ENCODE data around the gene SOX13. TPM values are rescaled to one million over a fixed set of nuclear protein-coding genes. Genes with fewer than 3 reads are reported as not detected.

SOX13 gene
- total RNA-seq, 1 experiment from 2014 or later, result 21.8 TPM

DNA sequence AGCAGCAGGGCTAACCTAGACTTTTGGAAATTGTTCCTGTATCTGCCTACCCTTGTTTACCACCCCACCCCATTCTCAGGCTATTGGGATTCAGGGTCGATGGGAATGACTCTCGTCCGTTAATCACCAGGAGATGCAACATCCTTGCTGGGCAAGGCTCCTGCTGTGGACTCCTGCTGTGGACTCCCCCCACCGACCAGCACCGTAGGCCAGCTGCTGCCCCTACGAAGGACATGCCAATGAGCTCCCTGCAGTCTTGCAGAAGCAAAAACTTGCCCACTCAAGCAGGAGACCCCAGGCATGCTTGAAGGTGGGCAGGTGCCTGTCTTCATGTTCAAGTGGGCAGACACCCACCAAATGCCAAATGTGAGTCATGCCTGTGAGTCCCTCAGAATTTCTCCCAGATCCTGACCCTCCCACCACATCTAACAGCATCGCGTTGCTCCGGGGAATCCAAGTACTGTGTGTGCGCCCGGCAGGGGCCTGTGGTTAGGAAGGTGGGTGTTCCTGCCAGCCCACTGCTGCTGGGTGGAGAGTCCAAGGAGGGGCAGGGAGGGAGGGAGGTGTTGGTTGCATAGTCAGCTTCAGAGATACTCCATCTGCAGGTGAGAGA lies 41.7 kb upstream of the SOX13 start:
- H3K36me3 Mint-ChIP-seq (ENCODE audit: insufficient read depth, unreplicated experiment), result no peaks in the 10 kb centered on the region
- H3K27ac Mint-ChIP-seq (ENCODE audit: unreplicated experiment), result no peak overlapping the region
- no peaks in the 10 kb centered on the region for H3K9me3 Mint-ChIP-seq (ENCODE audit: low read depth, unreplicated experiment)
- BruUV-seq (replicated peaks), result no TSS peak
- no peaks in the 10 kb centered on the region for H3K4me1 Mint-ChIP-seq (ENCODE audit: low read depth, unreplicated experiment)
- DNase-seq, result no peak
- H3K27me3 Mint-ChIP-seq (ENCODE audit: unreplicated experiment), result peaks cover 56% of the 10 kb centered on the region
- intact Hi-C loops (cut with micrococcal nuclease; ENCODE audit: unreplicated experiment), result no loop called here
- H3K4me3 Mint-ChIP-seq (ENCODE audit: low read depth, unreplicated experiment), result no peak overlapping the region
- CTCF ChIA-PET, result interaction anchor here (0.6 kb wide), 1 partner anchor 1733 kb away, joined by 5 read pairs; no protein-coding TSS in a partner anchor
- TF ChIP-seq CTCF (IDR thresholded peaks at IDR 0.05; ENCODE audit: unreplicated experiment), result no peak

DNA sequence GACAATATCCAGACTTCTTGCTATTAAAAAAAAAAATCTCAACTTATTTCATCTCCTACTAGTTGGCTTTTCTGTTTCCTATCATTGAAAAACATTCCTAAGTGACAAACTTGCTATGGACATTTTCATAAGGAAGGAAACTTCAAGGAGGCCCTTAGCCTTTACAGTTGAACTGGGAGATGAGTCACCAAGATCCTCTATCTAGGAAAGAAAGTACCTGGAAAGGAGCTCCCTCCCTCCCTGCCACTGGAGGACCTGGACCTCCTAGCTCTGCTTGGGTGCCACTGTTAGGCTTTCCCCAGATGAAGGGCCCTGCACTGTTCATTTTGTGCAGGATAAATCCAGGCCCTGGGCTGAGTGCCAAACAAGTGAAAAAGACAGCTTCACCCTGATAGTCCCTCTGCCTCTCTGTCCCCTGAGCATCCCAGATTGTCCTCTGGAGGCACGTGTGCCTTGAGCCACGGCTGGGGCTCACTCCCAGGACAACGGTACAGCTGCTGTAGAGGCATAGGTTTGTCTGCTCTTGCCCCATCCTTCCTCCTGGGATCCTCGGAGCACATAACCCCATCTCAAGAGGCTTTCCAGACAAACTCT lies 40.2 kb upstream of the SOX13 start:
- no peak for TF ChIP-seq CTCF (IDR thresholded peaks at IDR 0.05; ENCODE audit: unreplicated experiment)
- BruUV-seq (replicated peaks), result no TSS peak
- no peak overlapping the region for H3K4me3 Mint-ChIP-seq (ENCODE audit: low read depth, unreplicated experiment)
- CTCF ChIA-PET, result interaction anchor here (0.5 to 1.2 kb wide), 3 partner anchors 37 to 80 kb away, joined by 3 to 5 read pairs (median 3); no protein-coding TSS in a partner anchor
- peaks cover 41% of the 10 kb centered on the region for H3K27me3 Mint-ChIP-seq (ENCODE audit: unreplicated experiment)
- no peak for DNase-seq
- H3K27ac Mint-ChIP-seq (ENCODE audit: unreplicated experiment), result no peak overlapping the region
- intact Hi-C loops (cut with micrococcal nuclease; ENCODE audit: unreplicated experiment), result no loop called here
- H3K9me3 Mint-ChIP-seq (ENCODE audit: low read depth, unreplicated experiment), result no peaks in the 10 kb centered on the region
- H3K36me3 Mint-ChIP-seq (ENCODE audit: insufficient read depth, unreplicated experiment), result no peaks in the 10 kb centered on the region
- H3K4me1 Mint-ChIP-seq (ENCODE audit: low read depth, unreplicated experiment), result no peaks in the 10 kb centered on the region

DNA sequence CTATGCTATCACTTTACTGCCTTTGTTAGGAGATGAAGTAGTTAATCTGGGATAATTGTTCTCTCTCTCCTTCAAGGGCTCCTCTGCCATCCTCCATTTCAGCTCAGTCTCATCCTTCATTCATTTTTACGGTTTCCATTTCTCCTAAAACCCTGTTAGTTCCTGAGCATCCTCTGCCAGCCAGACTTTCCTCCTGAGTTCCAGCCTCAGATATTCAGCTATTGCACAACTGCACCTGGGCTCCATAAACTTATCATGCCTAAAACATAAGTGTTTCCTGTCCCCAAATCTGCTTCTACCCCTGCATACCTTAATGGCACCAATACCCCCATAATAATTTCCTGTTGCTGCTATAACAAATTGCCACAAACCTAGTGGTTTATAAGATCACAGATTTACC lies 39.6 kb upstream of the SOX13 start:
- no peak for DNase-seq
- Mint-ChIP-seq H3K36me3 (ENCODE audit: insufficient read depth, unreplicated experiment) (no peaks in the 10 kb centered on the region), H3K4me1 (ENCODE audit: low read depth, unreplicated experiment) (no peaks in the 10 kb centered on the region), H3K27ac (ENCODE audit: unreplicated experiment) (no peak overlapping the region), H3K27me3 (ENCODE audit: unreplicated experiment) (peaks cover 42% of the 10 kb centered on the region), H3K4me3 (ENCODE audit: low read depth, unreplicated experiment) (no peak overlapping the region), H3K9me3 (ENCODE audit: low read depth, unreplicated experiment) (no peaks in the 10 kb centered on the region)
- no peak for TF ChIP-seq CTCF (IDR thresholded peaks at IDR 0.05; ENCODE audit: unreplicated experiment)
- intact Hi-C loops (cut with micrococcal nuclease; ENCODE audit: unreplicated experiment), result no loop called here
- CTCF ChIA-PET, result interaction anchor here (0.5 to 1.2 kb wide), 4 partner anchors 17 to 80 kb away, joined by 3 to 8 read pairs (median 4); no protein-coding TSS in a partner anchor
- no TSS peak for BruUV-seq (replicated peaks)

- no peaks in the 10 kb centered on the region for H3K4me1 Mint-ChIP-seq (ENCODE audit: low read depth, unreplicated experiment)
- DNase-seq, result no peak
- H3K27ac Mint-ChIP-seq (ENCODE audit: unreplicated experiment), result no peak overlapping the region
- no peak overlapping the region for H3K4me3 Mint-ChIP-seq (ENCODE audit: low read depth, unreplicated experiment)
- BruUV-seq (replicated peaks), result no TSS peak
- intact Hi-C loops (cut with micrococcal nuclease; ENCODE audit: unreplicated experiment), result no loop called here
- TF ChIP-seq CTCF (IDR thresholded peaks at IDR 0.05; ENCODE audit: unreplicated experiment), result peak; percentile 15
- H3K27me3 Mint-ChIP-seq (ENCODE audit: unreplicated experiment), result peaks cover 33% of the 10 kb centered on the region
- H3K9me3 Mint-ChIP-seq (ENCODE audit: low read depth, unreplicated experiment), result no peaks in the 10 kb centered on the region
- CTCF ChIA-PET, result no interaction called here
- no peaks in the 10 kb centered on the region for H3K36me3 Mint-ChIP-seq (ENCODE audit: insufficient read depth, unreplicated experiment)
Measured at GRCh38 chr1:204036882-204037655, 35.8 kb upstream of the SOX13 start.

Data from Calu3 (cell line).